Liver (tissue), 9 donors: ENCODE data around the gene A4GALT. TPM values are rescaled to one million over a fixed set of nuclear protein-coding genes. Genes with fewer than 3 reads are reported as not detected.

Experiments
- DNase-seq: peaks from one replicate; pipeline ENCODE4 v3.0.0-alpha.2; 2017; ENCODE audit warnings: low spot score
- H3K27ac ChIP-seq, 2 donors: one replicate each; pipeline ENCODE4 v1.7.0; 2013; ENCODE audit warnings: inconsistent platforms in 2 of 2, low read length in 2 of 2, control low read depth in 1 of 2, low read depth in 1 of 2, mild to moderate bottlenecking in 1 of 2
- H3K27me3 ChIP-seq, 4 donors: one replicate each; pipeline versions ENCODE4 v1.6.1 to v1.7.0; 2013; ENCODE audit warnings: low read length in 3 of 4, inconsistent platforms in 1 of 4, mild to moderate bottlenecking in 1 of 4, moderate library complexity in 1 of 4; ENCODE audit not compliant: control insufficient read depth in 4 of 4, insufficient read depth in 4 of 4
- H3K36me3 ChIP-seq, 4 donors: one replicate each; pipeline versions ENCODE4 v1.6.1 to v1.7.0; 2013; ENCODE audit warnings: low read length in 3 of 4, mild to moderate bottlenecking in 3 of 4, low read depth in 1 of 4, moderate library complexity in 1 of 4; ENCODE audit not compliant: control insufficient read depth in 4 of 4, insufficient read depth in 3 of 4
- H3K4me1 ChIP-seq, 4 donors: one replicate each; pipeline versions ENCODE4 v1.6.1 to v1.7.0; 2013; ENCODE audit warnings: low read length in 3 of 4, mild to moderate bottlenecking in 3 of 4, moderate library complexity in 1 of 4; ENCODE audit not compliant: control insufficient read depth in 4 of 4, insufficient read depth in 4 of 4
- H3K4me3 ChIP-seq, 3 donors: one replicate each; pipeline versions ENCODE4 v1.6.1 to v1.7.0; 2013; ENCODE audit warnings: low read length in 3 of 3, control low read depth in 1 of 3, low read depth in 1 of 3, mild to moderate bottlenecking in 1 of 3
- H3K9ac ChIP-seq, 2 donors: one replicate each; pipeline ENCODE4 v1.7.0; 2013; ENCODE audit warnings: low read length in 2 of 2, mild to moderate bottlenecking in 2 of 2, moderate library complexity in 2 of 2, control low read depth in 1 of 2, low read depth in 1 of 2
- H3K9me3 ChIP-seq, 4 donors: one replicate each; pipeline versions ENCODE4 v1.6.1 to v1.7.0; 2013; ENCODE audit warnings: low read length in 3 of 4; ENCODE audit not compliant: control insufficient read depth in 4 of 4
- EGR1 ChIP-seq, 2 donors: IDR thresholded peaks; 2 replicates each; pipeline ENCODE4 v1.6.1; 2016 to 2018; ENCODE audit warnings: antibody characterized with exemption in 2 of 2, low read depth in 2 of 2
- FOXA1 ChIP-seq: IDR thresholded peaks from 2 replicates; pipeline ENCODE4 v1.6.1; 2016; ENCODE audit warnings: antibody characterized with exemption
- FOXA2 ChIP-seq: IDR thresholded peaks from 2 replicates; pipeline ENCODE4 v1.6.1; 2016; ENCODE audit warnings: antibody characterized with exemption
- GABPA ChIP-seq, 2 donors: IDR thresholded peaks in 1 of 2; conservative IDR thresholded peaks in 1 of 2; 2 replicates each; pipeline ENCODE4 v1.6.1; 2016; ENCODE audit warnings: antibody characterized with exemption in 2 of 2, mild to moderate bottlenecking in 1 of 2, moderate library complexity in 1 of 2
- HNF4A ChIP-seq, 2 donors: conservative IDR thresholded peaks; 2 replicates each; pipeline ENCODE4 v1.6.1; 2016; ENCODE audit warnings: antibody characterized with exemption in 2 of 2, mild to moderate bottlenecking in 2 of 2
- HNF4G ChIP-seq: IDR thresholded peaks from 2 replicates; pipeline ENCODE4 v1.6.1; 2016; ENCODE audit warnings: antibody characterized with exemption
- RXRA ChIP-seq, 2 donors: IDR thresholded peaks; 2 replicates each; pipeline ENCODE4 v1.6.1; 2017 to 2018; ENCODE audit warnings: antibody characterized with exemption in 2 of 2, mild to moderate bottlenecking in 1 of 2
- TAF1 ChIP-seq: conservative IDR thresholded peaks from 2 replicates; pipeline ENCODE4 v1.6.1; 2016; ENCODE audit warnings: antibody characterized with exemption, mild to moderate bottlenecking
- YY1 ChIP-seq: IDR thresholded peaks from 2 replicates; pipeline ENCODE4 v1.6.1; 2016; ENCODE audit warnings: antibody characterized with exemption, mild to moderate bottlenecking
- WGBS: extraction: QIAGEN DNeasy Blood & Tissue Kit; methylation state at CpG from one replicate; pipeline ENCODE4 v1.1.7; 2013; 5-methylcytosine and 5-hydroxymethylcytosine counted together
- polyA plus RNA-seq, 2 donors: library from polyadenylated mRNA; stranded (reverse) in 1 of 2; unstranded in 1 of 2; fragments of 200-250 nt in 1 of 2; fragments of >200 nt in 1 of 2; fragmentation: Nextera tagmentation in 1 of 2; extraction: Ambion mirVana in 1 of 2; gene quantifications; one replicate each; pipeline versions ENCODE4 v1.2.1 to v1.2.3, GENCODE V29; 2013 to 2015
- total RNA-seq, 2 donors: library from RNA; depleted of rRNA; stranded (reverse); fragments of >200 nt; gene quantifications; one replicate each; pipeline ENCODE4 v1.2.3, GENCODE V29; 2014
- TF ChIP-seq, protein P1 (sequence below): IDR thresholded peaks from 2 replicates; pipeline ENCODE4 v1.6.1; 2016; ENCODE audit warnings: antibody characterized with exemption
- TF ChIP-seq, protein P2 (sequence below): IDR thresholded peaks from 2 replicates; pipeline ENCODE4 v1.6.1; 2016; ENCODE audit warnings: antibody characterized with exemption, mild to moderate bottlenecking
- TF ChIP-seq, protein P3 (sequence below): fragments of 150-350 bp; IDR thresholded peaks from 2 replicates; pipeline ENCODE4 v1.5.1; 2017; ENCODE audit warnings: improper control_type of control experiment, low read depth, low read length; ENCODE audit not compliant: missing input control
- TF ChIP-seq, protein P4 (sequence below): IDR thresholded peaks from 2 replicates; pipeline ENCODE4 v1.6.1; 2016; ENCODE audit warnings: antibody characterized with exemption
- donor health status: healthy.
- donor health status: healthy.
- donor health status: healthy.
- donor health status: healthy.
- donor health status: healthy.

A4GALT gene
- total and polyA plus RNA-seq, 4 donors, result 1.6 to 8.2 (median 2.0) TPM

DNA sequence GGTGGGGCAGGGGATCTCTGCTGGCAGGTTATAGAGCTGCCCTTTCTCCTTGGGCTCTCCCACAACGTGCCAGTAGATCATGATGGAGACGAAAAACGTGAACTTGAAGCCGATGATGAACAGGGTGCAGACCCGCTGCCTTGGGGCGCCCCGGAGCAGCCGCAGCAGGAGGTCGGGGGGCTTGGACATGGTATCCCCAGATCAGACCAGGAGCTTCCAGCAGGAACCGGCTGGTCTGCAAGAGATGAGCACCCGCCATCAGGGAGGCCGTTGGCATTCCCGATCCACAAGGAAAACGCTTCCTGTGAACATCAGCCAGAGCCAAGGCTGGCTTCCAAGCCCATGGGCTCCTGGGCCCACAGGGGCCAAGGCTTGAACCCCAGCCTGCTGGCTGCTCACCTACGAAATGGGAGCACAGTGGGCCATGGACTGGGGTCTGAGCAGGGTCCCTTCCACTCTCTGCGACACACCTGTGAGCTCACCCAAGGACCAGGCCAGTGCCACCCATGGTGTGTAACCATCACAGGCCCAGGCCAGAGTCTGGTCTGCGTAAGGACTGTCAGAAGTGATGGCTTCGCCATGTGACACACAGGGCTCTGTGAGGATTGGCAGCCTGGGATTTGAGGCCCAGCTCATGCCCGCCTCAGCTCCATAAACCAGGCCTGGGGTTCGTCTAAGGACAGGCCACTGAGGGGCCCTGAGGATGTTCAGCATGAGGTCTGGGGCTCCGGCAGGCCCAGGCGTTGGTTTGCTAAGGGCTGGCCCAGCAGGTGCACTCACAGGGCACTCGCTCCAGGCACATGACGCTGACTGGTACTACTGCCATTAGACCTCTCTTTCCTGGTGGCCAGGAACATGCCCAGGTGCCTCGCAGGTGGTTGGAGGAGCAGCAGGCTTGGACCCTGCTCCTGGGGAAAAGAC, 26.6 kb downstream of the A4GALT start:
- Histone ChIP-seq H3K4me3 (no peak overlapping the region), H3K36me3 (no peaks in the 10 kb centered on the region), H3K4me1 (peaks cover 0 to under 1% (median under 1%) of the 10 kb centered on the region in 4 donors), H3K27me3 (no peaks in the 10 kb centered on the region), H3K9me3 (no peaks in the 10 kb centered on the region), H3K27ac (no peak overlapping the region), H3K9ac (no peak overlapping the region)
- DNase-seq, result no peak
- 92% methylated on average over 25 of the region's 25 CpGs for WGBS
- TF ChIP-seq, protein P1, sequence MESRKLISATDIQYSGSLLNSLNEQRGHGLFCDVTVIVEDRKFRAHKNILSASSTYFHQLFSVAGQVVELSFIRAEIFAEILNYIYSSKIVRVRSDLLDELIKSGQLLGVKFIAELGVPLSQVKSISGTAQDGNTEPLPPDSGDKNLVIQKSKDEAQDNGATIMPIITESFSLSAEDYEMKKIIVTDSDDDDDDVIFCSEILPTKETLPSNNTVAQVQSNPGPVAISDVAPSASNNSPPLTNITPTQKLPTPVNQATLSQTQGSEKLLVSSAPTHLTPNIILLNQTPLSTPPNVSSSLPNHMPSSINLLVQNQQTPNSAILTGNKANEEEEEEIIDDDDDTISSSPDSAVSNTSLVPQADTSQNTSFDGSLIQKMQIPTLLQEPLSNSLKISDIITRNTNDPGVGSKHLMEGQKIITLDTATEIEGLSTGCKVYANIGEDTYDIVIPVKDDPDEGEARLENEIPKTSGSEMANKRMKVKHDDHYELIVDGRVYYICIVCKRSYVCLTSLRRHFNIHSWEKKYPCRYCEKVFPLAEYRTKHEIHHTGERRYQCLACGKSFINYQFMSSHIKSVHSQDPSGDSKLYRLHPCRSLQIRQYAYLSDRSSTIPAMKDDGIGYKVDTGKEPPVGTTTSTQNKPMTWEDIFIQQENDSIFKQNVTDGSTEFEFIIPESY, result no peak
- TF ChIP-seq HNF4G, result no peak

DNA sequence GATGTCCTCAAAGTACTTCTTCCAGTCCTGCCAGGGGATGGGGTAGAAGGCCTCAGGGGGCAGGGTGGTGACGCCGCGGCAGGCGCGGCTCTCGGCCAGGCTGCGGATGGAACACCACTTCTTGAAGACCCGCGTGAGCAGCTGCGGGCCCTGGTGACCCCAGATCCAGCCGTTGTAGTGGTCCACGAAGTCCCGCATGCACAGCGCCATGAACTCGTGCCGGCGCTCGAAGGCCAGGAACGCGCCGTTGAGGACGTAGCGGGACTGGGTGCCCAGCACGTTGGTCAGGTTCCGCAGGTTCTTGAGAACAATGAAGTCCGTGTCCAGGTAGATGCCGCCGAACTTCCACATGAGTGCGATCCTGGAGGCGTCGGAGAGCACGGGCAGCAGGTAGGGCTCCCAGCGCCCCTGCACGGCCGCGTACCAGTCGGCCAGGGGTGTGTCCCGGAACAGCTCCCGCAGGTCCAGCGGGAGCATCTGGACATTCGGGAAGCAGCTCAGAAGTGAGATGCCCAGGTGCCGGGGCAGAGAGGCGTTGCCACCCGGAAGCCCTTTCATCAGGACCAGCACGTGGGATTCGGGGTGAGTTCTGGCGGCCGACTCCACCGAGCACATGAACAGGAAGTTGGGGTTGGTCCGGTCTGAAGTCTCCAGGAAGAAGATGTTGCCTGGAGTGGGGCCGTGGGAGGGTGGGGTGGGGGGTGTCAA, 27.5 kb downstream of the A4GALT start:
- H3K9me3 ChIP-seq, result no peaks in the 10 kb centered on the region
- peaks cover 2 to 9% (median 5%) of the 10 kb centered on the region in 4 donors for H3K4me1 ChIP-seq
- DNase-seq, result no peak
- WGBS, result 95% methylated on average over 51 of the region's 51 CpGs
- no peak overlapping the region for H3K9ac ChIP-seq
- H3K36me3 ChIP-seq, result no peaks in the 10 kb centered on the region
- no peak overlapping the region for H3K4me3 ChIP-seq
- no peak overlapping the region for H3K27ac ChIP-seq
- no peaks in the 10 kb centered on the region for H3K27me3 ChIP-seq
- TF ChIP-seq, protein P2, sequence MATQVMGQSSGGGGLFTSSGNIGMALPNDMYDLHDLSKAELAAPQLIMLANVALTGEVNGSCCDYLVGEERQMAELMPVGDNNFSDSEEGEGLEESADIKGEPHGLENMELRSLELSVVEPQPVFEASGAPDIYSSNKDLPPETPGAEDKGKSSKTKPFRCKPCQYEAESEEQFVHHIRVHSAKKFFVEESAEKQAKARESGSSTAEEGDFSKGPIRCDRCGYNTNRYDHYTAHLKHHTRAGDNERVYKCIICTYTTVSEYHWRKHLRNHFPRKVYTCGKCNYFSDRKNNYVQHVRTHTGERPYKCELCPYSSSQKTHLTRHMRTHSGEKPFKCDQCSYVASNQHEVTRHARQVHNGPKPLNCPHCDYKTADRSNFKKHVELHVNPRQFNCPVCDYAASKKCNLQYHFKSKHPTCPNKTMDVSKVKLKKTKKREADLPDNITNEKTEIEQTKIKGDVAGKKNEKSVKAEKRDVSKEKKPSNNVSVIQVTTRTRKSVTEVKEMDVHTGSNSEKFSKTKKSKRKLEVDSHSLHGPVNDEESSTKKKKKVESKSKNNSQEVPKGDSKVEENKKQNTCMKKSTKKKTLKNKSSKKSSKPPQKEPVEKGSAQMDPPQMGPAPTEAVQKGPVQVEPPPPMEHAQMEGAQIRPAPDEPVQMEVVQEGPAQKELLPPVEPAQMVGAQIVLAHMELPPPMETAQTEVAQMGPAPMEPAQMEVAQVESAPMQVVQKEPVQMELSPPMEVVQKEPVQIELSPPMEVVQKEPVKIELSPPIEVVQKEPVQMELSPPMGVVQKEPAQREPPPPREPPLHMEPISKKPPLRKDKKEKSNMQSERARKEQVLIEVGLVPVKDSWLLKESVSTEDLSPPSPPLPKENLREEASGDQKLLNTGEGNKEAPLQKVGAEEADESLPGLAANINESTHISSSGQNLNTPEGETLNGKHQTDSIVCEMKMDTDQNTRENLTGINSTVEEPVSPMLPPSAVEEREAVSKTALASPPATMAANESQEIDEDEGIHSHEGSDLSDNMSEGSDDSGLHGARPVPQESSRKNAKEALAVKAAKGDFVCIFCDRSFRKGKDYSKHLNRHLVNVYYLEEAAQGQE, result no peak
- TF ChIP-seq FOXA1, result no peak
- TF ChIP-seq EGR1 (IDR thresholded peaks at IDR 0.05; ENCODE audit: low read depth in 2 of 2), result no peak
- TF ChIP-seq, protein P3, sequence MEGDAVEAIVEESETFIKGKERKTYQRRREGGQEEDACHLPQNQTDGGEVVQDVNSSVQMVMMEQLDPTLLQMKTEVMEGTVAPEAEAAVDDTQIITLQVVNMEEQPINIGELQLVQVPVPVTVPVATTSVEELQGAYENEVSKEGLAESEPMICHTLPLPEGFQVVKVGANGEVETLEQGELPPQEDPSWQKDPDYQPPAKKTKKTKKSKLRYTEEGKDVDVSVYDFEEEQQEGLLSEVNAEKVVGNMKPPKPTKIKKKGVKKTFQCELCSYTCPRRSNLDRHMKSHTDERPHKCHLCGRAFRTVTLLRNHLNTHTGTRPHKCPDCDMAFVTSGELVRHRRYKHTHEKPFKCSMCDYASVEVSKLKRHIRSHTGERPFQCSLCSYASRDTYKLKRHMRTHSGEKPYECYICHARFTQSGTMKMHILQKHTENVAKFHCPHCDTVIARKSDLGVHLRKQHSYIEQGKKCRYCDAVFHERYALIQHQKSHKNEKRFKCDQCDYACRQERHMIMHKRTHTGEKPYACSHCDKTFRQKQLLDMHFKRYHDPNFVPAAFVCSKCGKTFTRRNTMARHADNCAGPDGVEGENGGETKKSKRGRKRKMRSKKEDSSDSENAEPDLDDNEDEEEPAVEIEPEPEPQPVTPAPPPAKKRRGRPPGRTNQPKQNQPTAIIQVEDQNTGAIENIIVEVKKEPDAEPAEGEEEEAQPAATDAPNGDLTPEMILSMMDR, result no peak
- TF ChIP-seq HNF4A (conservative IDR thresholded peaks at IDR 0.05), result no peak
- no peak for TF ChIP-seq TAF1
- TF ChIP-seq, protein P4, sequence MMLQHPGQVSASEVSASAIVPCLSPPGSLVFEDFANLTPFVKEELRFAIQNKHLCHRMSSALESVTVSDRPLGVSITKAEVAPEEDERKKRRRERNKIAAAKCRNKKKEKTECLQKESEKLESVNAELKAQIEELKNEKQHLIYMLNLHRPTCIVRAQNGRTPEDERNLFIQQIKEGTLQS, result no peak
- TF ChIP-seq YY1, result no peak
- TF ChIP-seq, protein P1, result no peak
- no peak for TF ChIP-seq FOXA2
- no peak for TF ChIP-seq GABPA (IDR thresholded peaks at IDR 0.05 in 1 of 2, conservative IDR thresholded peaks at IDR 0.05 in 1 of 2)
- no peak for TF ChIP-seq HNF4G
- TF ChIP-seq RXRA (IDR thresholded peaks at IDR 0.05), result no peak
